ENCODE data around the gene RGS19.

- no peak for TF ChIP-seq POLR2A (IDR thresholded peaks at IDR 0.05)
- TF ChIP-seq, protein P1, sequence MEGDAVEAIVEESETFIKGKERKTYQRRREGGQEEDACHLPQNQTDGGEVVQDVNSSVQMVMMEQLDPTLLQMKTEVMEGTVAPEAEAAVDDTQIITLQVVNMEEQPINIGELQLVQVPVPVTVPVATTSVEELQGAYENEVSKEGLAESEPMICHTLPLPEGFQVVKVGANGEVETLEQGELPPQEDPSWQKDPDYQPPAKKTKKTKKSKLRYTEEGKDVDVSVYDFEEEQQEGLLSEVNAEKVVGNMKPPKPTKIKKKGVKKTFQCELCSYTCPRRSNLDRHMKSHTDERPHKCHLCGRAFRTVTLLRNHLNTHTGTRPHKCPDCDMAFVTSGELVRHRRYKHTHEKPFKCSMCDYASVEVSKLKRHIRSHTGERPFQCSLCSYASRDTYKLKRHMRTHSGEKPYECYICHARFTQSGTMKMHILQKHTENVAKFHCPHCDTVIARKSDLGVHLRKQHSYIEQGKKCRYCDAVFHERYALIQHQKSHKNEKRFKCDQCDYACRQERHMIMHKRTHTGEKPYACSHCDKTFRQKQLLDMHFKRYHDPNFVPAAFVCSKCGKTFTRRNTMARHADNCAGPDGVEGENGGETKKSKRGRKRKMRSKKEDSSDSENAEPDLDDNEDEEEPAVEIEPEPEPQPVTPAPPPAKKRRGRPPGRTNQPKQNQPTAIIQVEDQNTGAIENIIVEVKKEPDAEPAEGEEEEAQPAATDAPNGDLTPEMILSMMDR (IDR thresholded peaks at IDR 0.05) = no peak
These were observed 35.1 kb upstream of the RGS19 start for GRCh38 chr20:64114356-64114971.

All from body of pancreas (tissue), 4 donors.